Astrocyte of the cerebellum (primary cell): ENCODE data around the gene SIDT1.

Experiments used
- DNase-seq: peaks from one replicate; pipeline ENCODE4 v3.0.0-alpha.2; 2011; ENCODE audit warnings: low read depth
- H3K4me3 ChIP-seq: 2 replicates; pipeline ENCODE4 v1.5.1; 2011; ENCODE audit warnings: mild to moderate bottlenecking, low read depth, low read length, moderate library complexity
- in situ Hi-C: cut with HindIII; loops from 2 replicates; pipeline ENCODE4 v1.10.0; 2017; ENCODE audit warnings: low sequenced_read_pairs
- TF ChIP-seq, protein P1 (sequence below): IDR thresholded peaks from 2 replicates; pipeline ENCODE4 v1.5.1; 2012; ENCODE audit warnings: low read length, low read depth, moderate library complexity, mild to moderate bottlenecking; ENCODE audit errors: missing control alignments

SIDT1 gene

DNA sequence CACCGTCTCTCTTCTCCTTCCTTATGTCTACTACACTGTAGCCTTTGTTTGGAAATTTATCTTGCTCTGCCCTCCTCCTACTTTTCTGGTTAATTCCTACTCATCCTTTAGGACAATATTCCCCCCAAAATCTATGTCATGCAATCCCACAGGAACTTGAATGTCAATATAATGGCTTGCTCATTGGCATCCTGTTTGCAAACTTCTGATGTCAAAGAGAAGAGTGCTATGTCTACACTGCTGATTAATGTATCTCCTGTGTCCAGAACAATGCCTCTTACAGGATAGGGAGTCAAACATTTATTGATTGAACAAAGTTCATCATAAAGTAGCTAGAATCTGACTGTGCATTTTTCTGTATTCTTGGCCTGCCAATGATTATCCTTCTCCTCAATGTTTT is 22.8 kb downstream of the SIDT1 start:
- no peak overlapping the region for H3K4me3 ChIP-seq
- TF ChIP-seq, protein P1, sequence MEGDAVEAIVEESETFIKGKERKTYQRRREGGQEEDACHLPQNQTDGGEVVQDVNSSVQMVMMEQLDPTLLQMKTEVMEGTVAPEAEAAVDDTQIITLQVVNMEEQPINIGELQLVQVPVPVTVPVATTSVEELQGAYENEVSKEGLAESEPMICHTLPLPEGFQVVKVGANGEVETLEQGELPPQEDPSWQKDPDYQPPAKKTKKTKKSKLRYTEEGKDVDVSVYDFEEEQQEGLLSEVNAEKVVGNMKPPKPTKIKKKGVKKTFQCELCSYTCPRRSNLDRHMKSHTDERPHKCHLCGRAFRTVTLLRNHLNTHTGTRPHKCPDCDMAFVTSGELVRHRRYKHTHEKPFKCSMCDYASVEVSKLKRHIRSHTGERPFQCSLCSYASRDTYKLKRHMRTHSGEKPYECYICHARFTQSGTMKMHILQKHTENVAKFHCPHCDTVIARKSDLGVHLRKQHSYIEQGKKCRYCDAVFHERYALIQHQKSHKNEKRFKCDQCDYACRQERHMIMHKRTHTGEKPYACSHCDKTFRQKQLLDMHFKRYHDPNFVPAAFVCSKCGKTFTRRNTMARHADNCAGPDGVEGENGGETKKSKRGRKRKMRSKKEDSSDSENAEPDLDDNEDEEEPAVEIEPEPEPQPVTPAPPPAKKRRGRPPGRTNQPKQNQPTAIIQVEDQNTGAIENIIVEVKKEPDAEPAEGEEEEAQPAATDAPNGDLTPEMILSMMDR, result no peak

DNA sequence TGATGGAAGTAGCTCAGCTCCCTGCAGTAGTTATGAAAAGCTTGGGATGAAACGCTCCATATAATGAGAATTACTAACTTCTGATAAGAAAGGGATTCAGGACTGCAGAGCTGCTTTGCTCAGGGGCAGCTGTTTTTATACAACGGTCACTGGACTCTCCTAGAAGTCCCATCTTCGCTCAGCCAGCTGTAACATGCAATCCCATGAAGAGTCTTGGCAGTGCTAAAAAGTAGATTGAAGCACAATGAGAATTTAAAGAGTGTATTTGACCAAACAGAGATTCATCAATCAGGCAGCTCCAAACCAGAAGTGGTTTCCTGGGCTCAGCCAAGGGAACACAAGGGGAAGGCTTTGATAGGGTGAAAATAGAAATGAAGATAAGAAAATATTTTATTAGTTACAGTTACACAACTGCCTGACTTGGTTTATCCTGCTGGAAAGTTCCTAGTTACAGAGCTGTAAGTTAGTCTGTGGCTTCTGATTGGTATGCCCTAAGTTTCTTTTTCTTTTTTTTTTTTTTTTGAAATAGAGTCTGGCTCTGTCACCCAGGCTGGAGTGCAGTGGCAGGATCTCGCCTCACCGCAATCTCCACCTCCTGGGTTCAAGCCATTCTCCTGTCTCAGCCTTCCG is 24.1 kb downstream of the SIDT1 start:
- in situ Hi-C loops, result no loop called here
- TF ChIP-seq, protein P1, result no peak
- H3K4me3 ChIP-seq, result no peak overlapping the region
- DNase-seq, result no peak

More for the DNA sequence above, 22.8 kb downstream of the SIDT1 start:
- no peak for DNase-seq
- in situ Hi-C loops, result no loop called here

DNA sequence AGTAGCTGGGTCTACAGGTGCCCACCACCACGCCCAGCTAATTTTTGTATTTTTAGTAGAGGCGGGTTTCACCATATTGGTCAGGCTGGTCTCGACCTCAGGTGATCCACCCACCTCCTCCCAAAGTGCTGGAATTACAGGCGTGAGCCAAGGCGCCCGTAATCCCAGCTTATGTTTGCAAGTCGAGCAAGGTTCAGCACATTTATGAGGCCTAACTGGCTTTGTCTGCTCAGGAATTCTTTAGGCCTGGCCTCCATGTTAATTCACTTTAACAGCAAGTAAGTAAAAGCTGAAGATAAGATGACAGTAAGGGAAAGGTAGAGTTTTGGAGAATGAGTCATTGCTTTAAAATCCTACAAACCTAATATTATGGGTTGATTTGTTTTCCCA is 24.6 kb downstream of the SIDT1 start:
- in situ Hi-C loops, result no loop called here
- TF ChIP-seq, protein P1, result no peak
- no peak overlapping the region for H3K4me3 ChIP-seq
- DNase-seq, result no peak

DNA sequence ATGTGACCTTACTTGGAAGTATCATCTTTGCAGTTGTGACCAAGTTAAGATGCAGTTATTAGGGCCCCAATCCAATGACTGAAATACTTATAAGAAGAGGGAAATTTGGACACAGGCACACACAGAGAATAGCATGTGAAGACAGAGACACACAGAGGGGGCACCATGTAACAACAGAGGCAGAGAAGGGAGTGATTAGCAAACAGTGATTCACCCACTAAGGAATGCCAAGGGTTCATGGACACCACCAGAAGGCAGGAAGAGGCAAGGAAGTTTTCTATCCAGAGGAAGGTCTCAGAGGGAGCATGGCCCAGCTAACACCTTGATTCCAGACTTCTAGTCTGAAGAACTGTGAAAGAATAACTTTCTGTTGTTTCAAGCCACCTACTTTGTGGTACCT is 25.0 kb downstream of the SIDT1 start:
- in situ Hi-C loops, result no loop called here
- H3K4me3 ChIP-seq, result no peak overlapping the region
- no peak for DNase-seq
- TF ChIP-seq, protein P1, result no peak

DNA sequence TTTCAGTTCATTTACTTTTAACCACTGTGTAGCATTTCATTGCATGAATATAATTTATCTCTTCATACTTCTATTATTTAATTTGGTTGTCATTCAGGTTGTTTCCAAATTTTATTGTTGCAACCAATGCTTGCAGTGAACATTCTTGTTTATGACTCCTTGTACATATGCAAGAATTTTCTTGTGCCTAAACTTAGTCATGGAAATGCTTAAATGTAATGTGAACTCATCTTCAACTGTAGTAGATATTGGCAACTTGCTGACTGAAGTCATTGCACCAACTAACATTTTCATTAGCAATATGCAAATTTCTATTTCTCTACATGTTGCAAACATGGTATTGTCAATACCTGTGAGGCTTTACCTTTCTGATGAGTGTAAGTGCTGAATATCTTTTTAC is 26.7 kb downstream of the SIDT1 start:
- TF ChIP-seq, protein P1, result no peak
- no peak overlapping the region for H3K4me3 ChIP-seq
- DNase-seq, result no peak
- in situ Hi-C loops, result no loop called here

DNA sequence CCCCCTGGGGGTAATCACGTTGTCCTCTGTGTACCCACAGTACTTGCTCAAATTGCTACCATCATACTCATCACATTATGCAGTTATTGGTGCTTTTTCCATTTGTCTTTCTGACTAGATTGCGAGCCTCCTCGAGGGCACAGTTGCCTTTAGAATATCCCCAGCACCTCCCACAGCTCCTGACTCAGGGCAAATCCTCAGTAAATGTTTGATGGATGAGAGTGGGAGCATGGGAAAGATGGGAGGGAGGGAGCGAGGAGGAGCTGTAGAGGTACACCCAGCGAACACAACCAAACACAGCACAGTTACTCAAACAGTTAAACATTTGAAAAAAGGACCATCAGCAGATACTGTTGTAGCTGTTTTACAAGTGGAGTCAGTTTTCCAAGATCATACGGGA is 27.9 kb downstream of the SIDT1 start:
- DNase-seq, result no peak
- TF ChIP-seq, protein P1, result no peak
- in situ Hi-C loops, result no loop called here
- no peak overlapping the region for H3K4me3 ChIP-seq
